Ammon's horn (tissue), 1 donor: Measurements from ENCODE around the gene MAPKAPK2.
A peak's percentile ranks its signal among the peaks of the same experiment; 100 is the strongest.
"Not testable (repeated sequence)": the region's sequence is repeated elsewhere in the genome, so short reads cannot be mapped to it uniquely, and the experiment has no call there.

Experiments
- DNase-seq: peaks from one replicate; pipeline ENCODE4 v3.0.0-alpha.2; 2016; ENCODE audit warnings: low spot score

Gene MAPKAPK2

GRCh38 chr1:206744683-206745082 is 60.0 kb downstream of the MAPKAPK2 start:
- DNase-seq, result no peak

GRCh38 chr1:206745301-206745700 is 60.6 kb downstream of the MAPKAPK2 start:
- no peak for DNase-seq

- no peak for DNase-seq
Measured at GRCh38 chr1:206748348-206749030, 63.8 kb downstream of the MAPKAPK2 start.

GRCh38 chr1:206751891-206752290 is 67.2 kb downstream of the MAPKAPK2 start:
- no peak for DNase-seq

DNA sequence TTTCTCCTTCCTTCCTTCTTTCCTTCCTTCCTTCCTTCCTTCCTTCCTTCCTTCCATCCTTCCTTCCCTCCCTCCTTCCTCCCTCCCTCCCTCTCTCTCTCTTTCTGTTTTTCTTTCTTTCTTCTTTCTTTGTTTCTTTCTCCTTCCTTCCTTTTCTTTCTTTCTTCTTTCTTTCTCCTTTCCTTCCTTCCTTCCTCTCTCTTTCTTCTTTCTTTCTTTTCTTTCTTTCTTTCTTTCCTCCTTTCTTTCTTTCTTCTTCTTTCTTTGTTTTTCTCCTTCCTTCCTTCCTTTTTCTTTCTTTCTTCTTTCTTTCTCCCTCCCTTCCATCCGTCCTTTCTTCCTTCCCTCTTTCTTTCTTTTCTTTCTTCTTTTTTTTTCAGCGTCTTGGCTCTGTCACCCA is 67.8 kb downstream of the MAPKAPK2 start:
- no peak for DNase-seq

GRCh38 chr1:206753141-206753540 is 68.4 kb downstream of the MAPKAPK2 start:
- DNase-seq, result no peak

- DNase-seq, result no peak
Measured at GRCh38 chr1:206754011-206754410, 69.3 kb downstream of the MAPKAPK2 start.

DNA sequence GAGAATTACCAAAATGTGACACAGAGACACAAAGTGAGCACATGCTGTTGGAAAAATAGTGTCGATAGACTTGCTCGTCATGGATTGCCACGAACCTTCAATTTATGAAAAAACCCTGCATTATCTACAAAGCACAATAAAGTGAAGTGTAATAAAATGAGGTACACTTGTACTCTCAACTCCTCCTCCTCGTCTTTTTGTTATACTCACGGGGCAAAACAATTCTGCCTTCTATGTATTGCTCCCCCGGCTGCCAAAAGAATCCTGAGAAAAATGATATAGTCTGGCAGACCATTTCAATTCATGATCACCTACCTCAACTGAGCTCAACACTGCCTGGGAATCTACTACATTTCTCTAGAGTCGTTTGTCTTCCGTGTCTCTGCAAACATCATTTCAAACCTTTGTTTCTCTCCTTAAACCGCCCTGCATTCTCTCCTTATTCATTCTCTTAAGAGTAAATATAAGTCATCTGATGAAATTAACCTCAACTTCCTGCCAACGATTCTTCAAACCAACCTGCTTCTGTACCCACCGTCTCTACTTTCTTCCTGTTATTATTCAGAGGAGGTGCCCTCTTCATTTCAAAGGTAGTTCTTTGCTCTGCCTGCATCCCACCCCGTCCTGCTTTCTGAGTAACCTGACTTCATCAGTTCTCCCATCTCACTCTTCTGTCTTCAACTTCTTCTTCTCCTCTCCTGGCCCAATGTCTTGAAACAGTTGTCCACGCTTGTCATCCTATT is 73.0 kb downstream of the MAPKAPK2 start:
- DNase-seq, result no peak

DNA sequence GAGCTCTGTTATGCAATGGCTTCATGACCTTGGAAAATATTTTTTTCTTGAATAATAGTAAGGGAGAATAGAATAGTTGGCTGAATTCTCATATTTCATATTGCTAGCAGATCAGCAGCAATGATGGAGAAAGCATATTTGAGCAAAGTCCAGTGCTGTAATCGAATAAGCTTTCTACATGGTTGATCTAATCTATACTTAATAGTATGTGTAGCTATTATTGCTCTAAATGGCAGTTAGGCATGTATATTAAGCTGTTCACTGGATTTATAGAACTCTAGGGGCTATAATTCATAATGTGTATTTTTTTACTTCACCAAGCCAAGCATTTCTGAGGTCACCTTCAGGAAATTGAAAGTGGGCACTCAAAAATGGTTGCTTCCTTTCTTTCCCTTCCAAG is 75.9 kb downstream of the MAPKAPK2 start:
- no peak for DNase-seq

DNA sequence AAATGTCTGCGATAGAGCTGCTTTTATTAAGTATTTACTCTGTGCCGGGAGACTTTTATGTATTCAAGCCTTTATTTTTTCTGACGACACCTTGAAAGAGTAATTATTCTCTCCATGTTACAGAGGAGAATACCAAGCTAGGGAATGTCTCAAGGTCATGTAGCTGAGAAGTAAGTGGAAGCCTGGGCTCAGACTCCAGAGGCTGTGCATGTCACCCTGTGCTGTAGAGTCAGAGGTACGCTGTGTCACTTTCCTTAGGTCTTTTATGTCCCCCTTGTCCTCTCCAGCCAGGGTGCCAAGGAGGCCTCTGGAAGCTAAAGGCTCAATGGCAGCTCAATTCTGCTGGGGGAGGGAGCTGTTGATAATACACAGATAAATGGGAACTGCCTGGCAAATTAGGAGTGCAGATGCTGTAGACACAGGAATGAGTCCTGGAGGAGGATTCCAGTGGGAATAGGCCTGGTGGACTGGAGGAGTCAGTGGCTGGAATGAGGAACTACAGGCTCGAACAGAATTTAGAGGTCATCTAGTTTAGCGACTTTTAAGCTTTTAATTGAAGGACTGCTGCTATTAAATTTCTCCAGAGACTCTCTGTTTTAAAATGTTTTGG is 76.6 kb downstream of the MAPKAPK2 start:
- DNase-seq, result no peak

DNA sequence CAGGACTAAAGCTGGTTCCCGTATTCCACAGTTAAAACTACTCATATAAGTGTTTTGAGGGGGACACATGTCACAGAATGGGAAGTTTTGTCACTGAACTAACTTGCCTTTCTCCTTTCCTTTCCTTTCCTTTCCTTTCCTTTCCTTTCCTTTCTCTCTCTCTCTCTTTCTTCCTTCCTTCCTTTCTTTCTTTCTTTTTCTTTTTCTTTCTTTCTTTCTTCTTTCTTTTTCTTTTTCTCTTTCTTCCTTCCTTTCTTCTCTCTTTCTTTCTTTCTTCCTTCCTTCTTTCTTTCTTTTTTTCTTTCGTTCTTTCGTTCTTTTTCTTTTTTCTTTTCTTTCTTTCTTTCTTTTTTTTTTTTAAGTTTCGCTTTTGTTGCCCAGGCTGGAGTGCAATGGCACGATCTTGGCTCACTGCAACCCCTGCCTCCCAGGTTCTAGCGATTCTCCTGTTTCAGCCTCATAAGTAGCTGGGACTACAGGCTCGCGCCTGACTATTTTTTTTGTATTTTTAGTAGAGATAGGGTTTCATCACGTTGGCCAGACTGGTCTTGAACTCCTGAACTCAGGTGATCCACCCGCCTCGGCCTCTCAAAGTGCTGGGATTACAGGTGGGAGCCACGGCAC is 78.1 kb downstream of the MAPKAPK2 start:
- DNase-seq, result not testable (repeated sequence)

- not testable (repeated sequence) for DNase-seq
Measured at GRCh38 chr1:206765771-206766170, 81.1 kb downstream of the MAPKAPK2 start.

- DNase-seq, result peak; percentile 56
Measured at GRCh38 chr1:206766251-206766856, 81.6 kb downstream of the MAPKAPK2 start.

DNA sequence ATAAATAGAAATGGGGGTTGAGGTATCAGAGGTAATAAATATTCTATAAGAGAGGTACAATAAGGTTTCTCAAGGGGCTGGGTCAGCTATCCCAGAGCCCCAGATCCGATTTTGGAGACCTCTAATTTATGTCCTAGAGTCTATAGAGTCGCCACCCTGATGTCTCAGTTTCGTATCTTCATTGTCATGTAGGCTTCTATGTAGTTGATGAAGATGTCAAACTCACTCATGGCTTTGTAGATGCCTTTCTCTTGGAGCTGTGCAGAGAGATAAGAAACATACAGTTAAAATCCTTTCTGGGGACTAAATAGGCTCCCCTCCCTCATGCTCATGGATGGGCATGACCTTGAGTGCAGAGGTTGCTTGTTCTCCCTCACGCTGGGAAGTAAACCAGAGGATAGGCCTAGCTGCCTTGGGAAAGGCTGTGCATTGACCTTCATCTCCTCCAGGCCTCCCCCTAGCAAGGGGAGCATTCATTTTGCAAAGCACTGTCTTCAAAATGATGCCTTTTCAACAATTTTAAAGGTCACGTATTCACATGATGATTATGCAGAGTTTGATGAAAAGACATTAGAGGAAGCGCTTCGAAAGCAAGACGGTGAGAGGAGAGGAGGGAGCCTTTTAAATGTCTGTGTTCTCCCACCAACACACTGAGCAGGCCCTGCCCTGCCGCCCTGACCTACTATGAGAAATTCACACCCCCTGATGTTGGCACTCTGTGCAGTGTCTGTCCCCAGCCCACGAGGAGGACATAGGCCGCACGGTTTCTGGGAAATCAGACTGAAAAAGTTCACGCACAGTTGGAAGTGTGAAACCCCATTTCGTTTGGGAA is 84.0 kb downstream of the MAPKAPK2 start:
- no peak for DNase-seq

DNA sequence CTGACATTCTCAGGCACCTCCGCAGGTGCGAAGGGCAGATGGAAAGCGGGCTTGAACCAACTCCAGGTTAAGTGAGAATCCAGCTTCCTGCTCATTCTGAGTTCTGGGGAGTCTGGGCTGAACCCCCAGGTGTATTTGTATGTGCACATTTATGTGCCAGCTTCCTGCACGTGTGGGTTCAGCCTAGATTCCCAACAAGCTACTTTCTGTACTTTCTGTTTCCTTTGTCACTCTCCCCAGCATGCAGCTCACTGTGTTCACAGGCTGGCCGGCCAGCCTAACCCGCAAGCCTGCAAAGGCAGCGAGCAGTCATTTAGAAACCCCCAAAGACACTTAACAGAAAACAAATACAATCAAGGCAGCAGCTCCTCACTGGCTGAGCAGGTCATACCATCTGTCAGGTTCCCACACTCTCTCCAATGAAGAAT is 84.6 kb downstream of the MAPKAPK2 start:
- no peak for DNase-seq

DNA sequence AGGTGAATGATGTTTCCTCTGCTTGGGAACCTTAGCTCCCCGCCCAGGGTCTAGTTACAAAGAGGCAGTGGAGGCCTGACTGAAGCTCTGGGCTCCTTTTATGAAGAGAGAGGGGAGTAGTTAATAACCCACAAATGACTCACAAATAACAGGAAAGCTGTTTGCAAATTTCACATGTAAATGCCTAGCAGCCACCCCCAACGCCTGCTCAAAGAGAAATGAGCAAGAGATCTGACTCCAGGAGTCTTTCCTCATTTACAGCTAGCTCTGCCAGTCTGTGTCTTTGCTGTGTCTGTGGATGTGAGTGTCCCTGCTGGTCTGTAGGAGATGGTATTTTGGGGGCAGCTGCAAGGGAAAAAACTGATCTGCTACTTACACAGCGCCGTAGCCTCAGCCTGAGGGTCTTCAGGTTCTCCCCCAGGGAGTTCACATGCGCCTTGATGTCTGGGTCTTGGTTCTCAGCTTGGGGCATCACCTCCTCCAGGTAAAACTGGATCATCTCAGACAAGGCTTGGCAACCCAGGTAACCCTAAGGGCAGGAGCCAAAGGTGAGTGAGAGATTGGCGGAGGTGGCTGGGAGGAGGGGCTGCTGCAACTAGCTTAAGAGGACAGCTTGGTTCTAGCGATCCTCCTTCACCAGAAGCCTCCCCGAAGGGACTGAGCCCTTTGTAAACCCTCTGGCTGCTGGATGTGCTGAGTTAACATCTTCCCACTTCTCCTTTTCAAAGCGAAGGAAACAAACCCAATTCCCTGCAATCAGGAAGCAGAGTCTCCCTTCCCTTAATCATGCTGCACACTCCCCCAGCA is 86.0 kb downstream of the MAPKAPK2 start, which contains the start of gene IL19:
TSS of gene IL19 (plus strand) at position 243 of the 807 bp plus-strand sequence. CDS start 65,890 bp downstream, outside the sequence.
- peak; percentile 57 for DNase-seq

DNA sequence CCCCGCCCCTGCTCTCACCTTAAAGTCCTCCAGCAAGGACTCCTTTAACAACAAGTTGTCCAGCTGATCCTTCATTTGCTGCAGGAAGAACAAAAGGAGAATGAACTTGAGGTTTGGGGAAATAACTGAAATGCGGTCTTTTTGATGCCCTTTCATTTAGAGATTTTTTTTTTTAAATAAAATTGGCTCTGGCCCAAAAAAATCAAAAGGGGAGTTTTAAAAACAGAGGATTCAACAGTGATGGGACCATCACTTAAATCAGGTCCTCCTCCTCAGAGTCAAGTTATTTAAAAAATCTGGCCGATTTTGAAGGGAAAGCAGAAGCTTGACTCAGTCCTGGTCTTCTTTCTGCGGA is 86.6 kb downstream of the MAPKAPK2 start:
- no peak for DNase-seq

GRCh38 chr1:206772243-206772937 is 87.7 kb downstream of the MAPKAPK2 start, which contains the start of gene IL10:
IL10 (minus strand) TSS chr1:206772494; CDS start chr1:206772435, 59 bp downstream.
- peak; percentile 70 for DNase-seq

DNA sequence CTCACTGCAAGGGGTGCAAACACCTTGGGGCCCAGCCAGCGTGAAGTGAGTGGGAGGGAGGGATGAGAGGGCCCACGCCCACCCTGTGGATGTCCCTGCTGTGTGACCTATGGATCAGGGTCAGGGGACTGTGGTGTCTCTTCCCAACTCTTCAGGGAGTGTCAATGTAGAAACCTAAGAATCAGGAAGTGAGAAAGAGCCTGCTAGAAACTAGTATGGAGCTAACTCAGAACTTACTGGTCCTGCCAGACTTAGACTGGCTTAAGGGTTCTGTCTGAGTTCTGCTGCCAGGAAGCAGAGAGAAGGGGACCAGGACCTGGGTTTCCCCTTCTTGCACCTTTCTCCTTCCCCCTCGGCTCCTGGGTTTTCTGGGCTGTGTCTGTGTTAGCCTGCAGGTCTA is 89.4 kb downstream of the MAPKAPK2 start:
- peak; percentile 11 for DNase-seq

DNA sequence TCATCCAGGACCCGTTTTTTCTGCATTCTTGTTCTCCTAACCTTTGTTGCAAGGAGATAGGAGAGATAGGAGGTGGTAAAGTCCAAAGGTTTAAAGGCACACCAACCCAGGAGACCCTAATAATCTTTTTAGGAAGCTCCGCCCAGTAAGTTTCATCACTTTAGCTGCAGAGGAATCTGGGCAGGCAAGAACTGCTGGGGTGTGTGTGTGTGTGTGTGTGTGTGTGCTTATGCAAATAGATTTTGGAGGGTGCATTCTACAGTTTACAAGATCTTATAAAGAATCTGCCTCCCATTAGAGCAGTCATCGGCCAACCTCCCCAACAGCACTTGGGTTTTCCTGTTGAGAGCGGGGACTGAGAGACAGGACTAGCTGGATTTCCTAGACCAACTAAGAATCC is 91.5 kb downstream of the MAPKAPK2 start:
- DNase-seq, result no peak
